Panc1 (cell line): ENCODE data around the gene DDX4. TPM values are rescaled to one million over a fixed set of nuclear protein-coding genes. Genes with fewer than 3 reads are reported as not detected.

Experiments
- ATAC-seq: fragments of 200-7000 bp; cut with Tn5 transposase; 2 replicates; pipeline ENCODE4 v1.9.1; 2020; ENCODE audit warnings: mild to moderate bottlenecking, moderate library complexity
- BruUV-seq: library from RNA; stranded (reverse); fragments of 400-500 nt; replicated peaks from 2 replicates; lab custom pipeline; 2021; lab: Mats Ljungman, UMichigan
- CTCF ChIA-PET: fragments of 300-600 bp; sonication (Branson Sonifier 250); formaldehyde crosslinking; loops from one replicate; lab custom pipeline; 2022; ENCODE audit warnings: antibody characterized with exemption; lab: Charles Lee
- POLR2A ChIA-PET: fragments of 300-600 bp; sonication (Branson Sonifier 250); formaldehyde crosslinking; loops from one replicate; lab custom pipeline; 2022; ENCODE audit warnings: antibody characterized with exemption; lab: Charles Lee
- DNase-seq: peaks from one replicate; pipeline ENCODE4 v3.0.0-alpha.2; 2010; ENCODE audit warnings: low read depth, low spot score
- H3K27ac ChIP-seq: 2 replicates; pipeline ENCODE4 v1.5.1; 2011; ENCODE audit warnings: mild to moderate bottlenecking, low read length, inconsistent platforms
- H3K27me3 ChIP-seq: fragments of 200-500 bp; sonication (Bioruptor generic); 2 replicates; pipeline ENCODE4 v1.6.0; 2014; ENCODE audit warnings: low read length, inconsistent platforms; ENCODE audit not compliant: control insufficient read depth, insufficient read depth
- H3K36me3 ChIP-seq: fragments of 200-500 bp; sonication (Bioruptor generic); 2 replicates; pipeline ENCODE4 v1.5.1; 2014; ENCODE audit warnings: inconsistent platforms, mild to moderate bottlenecking, low read length, moderate library complexity; ENCODE audit not compliant: control insufficient read depth, insufficient read depth
- H3K4me1 ChIP-seq: 2 replicates; pipeline ENCODE4 v1.5.1; 2011; ENCODE audit warnings: inconsistent platforms, mild to moderate bottlenecking, low read length, moderate library complexity; ENCODE audit not compliant: control insufficient read depth, insufficient read depth
- H3K4me3 ChIP-seq, 2 experiments: 2 replicates each; pipeline ENCODE4 v1.5.1; 2011 to 2012; ENCODE audit warnings: low read depth in 2 of 2, low read length in 2 of 2, mild to moderate bottlenecking in 2 of 2, inconsistent platforms in 1 of 2, moderate library complexity in 1 of 2
- H3K9me3 ChIP-seq: fragments of 200-500 bp; sonication (Bioruptor generic); 2 replicates; pipeline ENCODE4 v1.5.1; 2014; ENCODE audit warnings: low read depth, mild to moderate bottlenecking, inconsistent platforms, low read length, moderate library complexity; ENCODE audit not compliant: control insufficient read depth, insufficient read depth
- POLR2AphosphoS5 ChIP-seq: IDR thresholded peaks from 2 replicates; pipeline ENCODE4 v1.6.1; 2012; ENCODE audit warnings: mild to moderate bottlenecking, low read depth, low read length, moderate library complexity
- SIN3A ChIP-seq: IDR thresholded peaks from 2 replicates; pipeline ENCODE4 v1.6.1; 2012; ENCODE audit warnings: low read depth, mild to moderate bottlenecking, low read length, moderate library complexity, borderline replicate concordance; ENCODE audit not compliant: insufficient read depth
- TCF7L2 ChIP-seq: IDR thresholded peaks from 2 replicates; pipeline ENCODE4 v1.6.1; 2011; ENCODE audit warnings: mild to moderate bottlenecking, low read depth, low read length, inconsistent platforms
- in situ Hi-C: cut with HindIII; loops from 2 replicates; pipeline ENCODE4 v1.10.0; 2016; ENCODE audit warnings: low sequenced_read_pairs, low pct_unique_long_range_greater_than_20kb
- intact Hi-C: fragments of 100-400 bp; cut with micrococcal nuclease; formaldehyde crosslinking; loops from one replicate; pipeline ENCODE4 v1.10.0; 2022; ENCODE audit not compliant: unreplicated experiment
- total RNA-seq: library from RNA; stranded (reverse); gene quantifications from one replicate; pipeline ENCODE4 v1.2.1, GENCODE V29; 2021; ENCODE audit not compliant: unreplicated experiment
- TF ChIP-seq, protein P1 (sequence below): fragments of 450-650 bp; IDR thresholded peaks from 2 replicates; pipeline ENCODE4 v1.5.1; 2017; ENCODE audit warnings: mild to moderate bottlenecking
- TF ChIP-seq, protein P2 (sequence below), 2 experiments: IDR thresholded peaks; 2 replicates each; pipeline ENCODE4 v1.6.1; 2011 to 2012; ENCODE audit warnings: low read depth in 2 of 2, control low read depth in 1 of 2, low read length in 1 of 2, mild to moderate bottlenecking in 1 of 2, moderate library complexity in 1 of 2; ENCODE audit not compliant: insufficient read depth in 1 of 2

The DDX4 gene
- total RNA-seq, 1 experiment from 2014 or later = not detected

DNA sequence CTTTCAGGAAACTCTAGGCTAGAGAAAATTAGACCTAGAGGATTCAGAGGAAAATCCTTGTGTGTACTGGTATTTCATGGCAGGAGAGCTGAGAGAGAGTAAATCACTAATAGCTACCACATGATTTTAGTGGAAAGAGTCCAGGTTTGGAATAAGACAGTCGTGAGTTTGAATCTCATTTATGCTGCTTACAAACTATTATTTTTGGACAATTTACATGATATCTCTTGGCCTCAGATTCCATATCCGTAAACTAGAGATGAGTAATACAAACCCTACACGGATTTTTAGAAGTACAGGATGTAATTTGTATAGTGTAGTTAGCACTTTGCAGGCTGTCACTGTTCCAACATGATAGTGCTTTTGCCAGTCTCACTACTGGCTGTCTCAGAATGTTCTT lies 116.0 kb downstream of the DDX4 start:
- intact Hi-C loops (no loop called here), in situ Hi-C loops (no loop called here)
- Histone ChIP-seq H3K4me1 (peaks cover 10% of the 10 kb centered on the region; the same call in 1 of the 2 replicates), H3K27me3 (no peaks in the 10 kb centered on the region), H3K27ac (peak overlapping the region; percentile 10; the same call in 1 of the 2 replicates), H3K9me3 (no peaks in the 10 kb centered on the region), H3K36me3 (no peaks in the 10 kb centered on the region), H3K4me3 (no peak overlapping the region)
- POLR2A ChIA-PET = no interaction called here
- TF ChIP-seq SIN3A (no peak), TCF7L2 (no peak), POLR2AphosphoS5 (no peak)
- TF ChIP-seq, protein P1, sequence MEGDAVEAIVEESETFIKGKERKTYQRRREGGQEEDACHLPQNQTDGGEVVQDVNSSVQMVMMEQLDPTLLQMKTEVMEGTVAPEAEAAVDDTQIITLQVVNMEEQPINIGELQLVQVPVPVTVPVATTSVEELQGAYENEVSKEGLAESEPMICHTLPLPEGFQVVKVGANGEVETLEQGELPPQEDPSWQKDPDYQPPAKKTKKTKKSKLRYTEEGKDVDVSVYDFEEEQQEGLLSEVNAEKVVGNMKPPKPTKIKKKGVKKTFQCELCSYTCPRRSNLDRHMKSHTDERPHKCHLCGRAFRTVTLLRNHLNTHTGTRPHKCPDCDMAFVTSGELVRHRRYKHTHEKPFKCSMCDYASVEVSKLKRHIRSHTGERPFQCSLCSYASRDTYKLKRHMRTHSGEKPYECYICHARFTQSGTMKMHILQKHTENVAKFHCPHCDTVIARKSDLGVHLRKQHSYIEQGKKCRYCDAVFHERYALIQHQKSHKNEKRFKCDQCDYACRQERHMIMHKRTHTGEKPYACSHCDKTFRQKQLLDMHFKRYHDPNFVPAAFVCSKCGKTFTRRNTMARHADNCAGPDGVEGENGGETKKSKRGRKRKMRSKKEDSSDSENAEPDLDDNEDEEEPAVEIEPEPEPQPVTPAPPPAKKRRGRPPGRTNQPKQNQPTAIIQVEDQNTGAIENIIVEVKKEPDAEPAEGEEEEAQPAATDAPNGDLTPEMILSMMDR = no peak
- TF ChIP-seq, protein P2, sequence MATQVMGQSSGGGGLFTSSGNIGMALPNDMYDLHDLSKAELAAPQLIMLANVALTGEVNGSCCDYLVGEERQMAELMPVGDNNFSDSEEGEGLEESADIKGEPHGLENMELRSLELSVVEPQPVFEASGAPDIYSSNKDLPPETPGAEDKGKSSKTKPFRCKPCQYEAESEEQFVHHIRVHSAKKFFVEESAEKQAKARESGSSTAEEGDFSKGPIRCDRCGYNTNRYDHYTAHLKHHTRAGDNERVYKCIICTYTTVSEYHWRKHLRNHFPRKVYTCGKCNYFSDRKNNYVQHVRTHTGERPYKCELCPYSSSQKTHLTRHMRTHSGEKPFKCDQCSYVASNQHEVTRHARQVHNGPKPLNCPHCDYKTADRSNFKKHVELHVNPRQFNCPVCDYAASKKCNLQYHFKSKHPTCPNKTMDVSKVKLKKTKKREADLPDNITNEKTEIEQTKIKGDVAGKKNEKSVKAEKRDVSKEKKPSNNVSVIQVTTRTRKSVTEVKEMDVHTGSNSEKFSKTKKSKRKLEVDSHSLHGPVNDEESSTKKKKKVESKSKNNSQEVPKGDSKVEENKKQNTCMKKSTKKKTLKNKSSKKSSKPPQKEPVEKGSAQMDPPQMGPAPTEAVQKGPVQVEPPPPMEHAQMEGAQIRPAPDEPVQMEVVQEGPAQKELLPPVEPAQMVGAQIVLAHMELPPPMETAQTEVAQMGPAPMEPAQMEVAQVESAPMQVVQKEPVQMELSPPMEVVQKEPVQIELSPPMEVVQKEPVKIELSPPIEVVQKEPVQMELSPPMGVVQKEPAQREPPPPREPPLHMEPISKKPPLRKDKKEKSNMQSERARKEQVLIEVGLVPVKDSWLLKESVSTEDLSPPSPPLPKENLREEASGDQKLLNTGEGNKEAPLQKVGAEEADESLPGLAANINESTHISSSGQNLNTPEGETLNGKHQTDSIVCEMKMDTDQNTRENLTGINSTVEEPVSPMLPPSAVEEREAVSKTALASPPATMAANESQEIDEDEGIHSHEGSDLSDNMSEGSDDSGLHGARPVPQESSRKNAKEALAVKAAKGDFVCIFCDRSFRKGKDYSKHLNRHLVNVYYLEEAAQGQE (IDR thresholded peaks at IDR 0.05; ENCODE audit: insufficient read depth in 1 of 2, low read depth in 2 of 2, low read length in 1 of 2) = no peak
- ATAC-seq = no peak
- DNase-seq = no peak
- CTCF ChIA-PET = no interaction called here
- BruUV-seq = no TSS peak

DNA sequence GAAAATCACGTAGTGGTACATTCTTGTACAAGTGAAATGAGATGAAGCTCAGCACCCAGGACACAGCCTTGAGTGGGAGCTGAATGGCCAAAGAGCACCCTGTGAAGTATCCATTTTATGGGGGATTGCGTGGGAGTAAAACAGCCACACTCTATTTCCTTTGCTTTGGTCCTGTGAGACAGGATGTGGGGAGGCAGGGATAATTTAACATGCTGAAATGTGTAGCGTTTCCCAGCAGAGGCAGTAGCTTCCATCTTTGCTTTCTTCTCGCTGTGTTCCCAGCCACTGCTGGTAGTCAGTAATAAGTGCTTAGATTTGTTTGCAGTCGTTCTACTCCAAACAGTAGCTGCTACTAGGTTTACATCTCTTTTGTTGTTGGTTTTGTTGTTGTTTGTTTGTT lies 117.6 kb downstream of the DDX4 start:
- CTCF ChIA-PET = no interaction called here
- Histone ChIP-seq H3K36me3 (no peaks in the 10 kb centered on the region), H3K9me3 (no peaks in the 10 kb centered on the region), H3K27ac (no peak overlapping the region), H3K27me3 (no peaks in the 10 kb centered on the region), H3K4me3 (no peak overlapping the region), H3K4me1 (peaks cover 10% of the 10 kb centered on the region; the same call in 1 of the 2 replicates)
- DNase-seq (no peak), ATAC-seq (no peak)
- no TSS peak for BruUV-seq
- TF ChIP-seq, protein P2 (IDR thresholded peaks at IDR 0.05; ENCODE audit: insufficient read depth in 1 of 2, low read depth in 2 of 2, low read length in 1 of 2) = no peak
- no peak for TF ChIP-seq TCF7L2
- no peak for TF ChIP-seq POLR2AphosphoS5
- no peak for TF ChIP-seq SIN3A
- TF ChIP-seq, protein P1 = no peak; the same call in 1 of the 2 replicates
- POLR2A ChIA-PET = no interaction called here
- intact Hi-C loops (no loop called here), in situ Hi-C loops (no loop called here)
